Erythroblast (primary cell): ENCODE measurements around the gene IL2RA.

ENCODE experiments used
- GATA1 ChIP-seq: IDR thresholded peaks from 2 replicates; pipeline ENCODE4 v1.6.1; 2011; ENCODE audit warnings: low read depth, mild to moderate bottlenecking, control low read depth, low read length, moderate library complexity
- POLR2A ChIP-seq: IDR thresholded peaks from 2 replicates; pipeline ENCODE4 v1.6.1; 2011; ENCODE audit warnings: mild to moderate bottlenecking, low read length

GRCh38 chr10:5975641-5976473 lies 86.3 kb downstream of the IL2RA start:
- TF ChIP-seq POLR2A (peak; percentile 20), GATA1 (no peak)
